Measurements from ENCODE around the gene TMEM95. TPM values are rescaled to one million over a fixed set of nuclear protein-coding genes. Genes with fewer than 3 reads are reported as not detected.
"Not testable (repeated sequence)": the region's sequence is repeated elsewhere in the genome, so short reads cannot be mapped to it uniquely, and the experiment has no call there.

TMEM95 gene
- total and polyA plus RNA-seq, 2 donors (not counting 1 experiment from before 2014, with no cell fraction given) = 0.25 TPM; not detected in 1

DNA sequence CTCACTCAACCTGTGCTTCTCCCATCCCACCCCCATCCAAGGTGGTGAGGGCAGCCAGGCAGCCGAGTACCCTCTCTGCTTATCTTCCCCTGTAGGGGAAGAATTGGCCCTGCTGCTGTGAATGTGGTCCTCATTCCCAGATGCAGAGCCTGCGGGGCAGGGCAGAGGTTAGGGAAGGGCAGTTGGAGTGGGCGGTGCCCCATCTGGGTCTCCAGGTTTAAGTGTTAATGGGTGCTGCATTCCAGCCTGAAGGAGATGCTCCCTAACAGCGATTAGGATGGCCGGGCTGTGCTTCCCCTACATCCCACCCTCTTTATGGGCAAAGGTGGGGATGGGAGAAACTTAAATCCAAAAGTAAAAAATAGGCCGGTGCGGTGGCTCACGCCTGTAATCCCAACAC is 12.1 kb downstream of the TMEM95 start:
- Mint-ChIP-seq H3K27ac (no peak overlapping the region), H3K4me1 (no peaks in the 10 kb centered on the region), H3K9me3 (ENCODE audit: insufficient read depth) (no peaks in the 10 kb centered on the region), H3K4me3 (no peak overlapping the region), H3K27me3 (peaks cover 3% of the 10 kb centered on the region)
- H3K4me3 ChIP-seq (ENCODE audit: control extremely low read depth in 1 of 5, extremely low read depth in 1 of 5, insufficient read depth in 1 of 5, low read depth in 2 of 5, low read length in 4 of 5) = no peak overlapping the region
- H3K27me3 ChIP-seq (replicated peaks in 1 of 4; ENCODE audit: control extremely low read depth in 1 of 4, control insufficient read depth in 3 of 4, insufficient read depth in 4 of 4, low read length in 3 of 4) = peaks cover 0 to 5% (median 0%) of the 10 kb centered on the region in 4 experiments
- no peaks in the 10 kb centered on the region for H4K20me1 ChIP-seq (ENCODE audit: control insufficient read depth, insufficient read depth, low read length, poor library complexity, severe bottlenecking)
- intact Hi-C loops (cut with micrococcal nuclease) = no loop called here
- DNase-seq (no peak), ATAC-seq (ENCODE audit: low read depth) (no peak)
- H2AFZ ChIP-seq (ENCODE audit: insufficient read depth, low read depth, low read length, poor library complexity, severe bottlenecking) = no peak overlapping the region
- 89% methylated on average over 6 of the region's 8 CpGs for WGBS (ENCODE audit: insufficient coverage)
- ChIA-PET POLR2A (no interaction called here), CTCF (interaction anchor here (0.9 kb wide), 1 partner anchor 12 kb away, joined by 3 read pairs; the partner anchor contains the start of gene TMEM95)
- no peak overlapping the region for H3K9ac ChIP-seq (ENCODE audit: low read length)
- no peak overlapping the region for H3K27ac ChIP-seq (ENCODE audit: low read length in 2 of 2)
- TF ChIP-seq, protein P1, sequence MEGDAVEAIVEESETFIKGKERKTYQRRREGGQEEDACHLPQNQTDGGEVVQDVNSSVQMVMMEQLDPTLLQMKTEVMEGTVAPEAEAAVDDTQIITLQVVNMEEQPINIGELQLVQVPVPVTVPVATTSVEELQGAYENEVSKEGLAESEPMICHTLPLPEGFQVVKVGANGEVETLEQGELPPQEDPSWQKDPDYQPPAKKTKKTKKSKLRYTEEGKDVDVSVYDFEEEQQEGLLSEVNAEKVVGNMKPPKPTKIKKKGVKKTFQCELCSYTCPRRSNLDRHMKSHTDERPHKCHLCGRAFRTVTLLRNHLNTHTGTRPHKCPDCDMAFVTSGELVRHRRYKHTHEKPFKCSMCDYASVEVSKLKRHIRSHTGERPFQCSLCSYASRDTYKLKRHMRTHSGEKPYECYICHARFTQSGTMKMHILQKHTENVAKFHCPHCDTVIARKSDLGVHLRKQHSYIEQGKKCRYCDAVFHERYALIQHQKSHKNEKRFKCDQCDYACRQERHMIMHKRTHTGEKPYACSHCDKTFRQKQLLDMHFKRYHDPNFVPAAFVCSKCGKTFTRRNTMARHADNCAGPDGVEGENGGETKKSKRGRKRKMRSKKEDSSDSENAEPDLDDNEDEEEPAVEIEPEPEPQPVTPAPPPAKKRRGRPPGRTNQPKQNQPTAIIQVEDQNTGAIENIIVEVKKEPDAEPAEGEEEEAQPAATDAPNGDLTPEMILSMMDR (IDR thresholded peaks at IDR 0.05) = no peak
- TF ChIP-seq EZH2 (IDR thresholded peaks at IDR 0.05; ENCODE audit: borderline replicate concordance, insufficient read depth, low read depth, low read length, poor library complexity, severe bottlenecking) = no peak
- no peaks in the 10 kb centered on the region for H3K9me3 ChIP-seq (ENCODE audit: control extremely low read depth in 1 of 3, control insufficient read depth in 2 of 3, insufficient read depth in 1 of 3, low read length in 2 of 3)
- no peaks in the 10 kb centered on the region for H3K36me3 ChIP-seq (replicated peaks in 1 of 2; ENCODE audit: control extremely low read depth in 1 of 2, control insufficient read depth in 1 of 2, extremely low read depth in 1 of 2, insufficient read depth in 2 of 2, low read length in 1 of 2)
- no peaks in the 10 kb centered on the region for H3K79me2 ChIP-seq (ENCODE audit: control insufficient read depth, insufficient read depth, low read length)
- no peak overlapping the region for H3K4me2 ChIP-seq (replicated peaks; ENCODE audit: low read depth, low read length, poor library complexity, severe bottlenecking)
- no peaks in the 10 kb centered on the region for H3K4me1 ChIP-seq (ENCODE audit: control insufficient read depth in 2 of 2, insufficient read depth in 2 of 2, low read length in 2 of 2)

- H3K9me3 Mint-ChIP-seq (ENCODE audit: insufficient read depth) = no peaks in the 10 kb centered on the region
- no peak for DNase-seq
- Histone ChIP-seq H3K4me1 (ENCODE audit: control insufficient read depth in 2 of 2, insufficient read depth in 2 of 2, low read length in 2 of 2) (no peaks in the 10 kb centered on the region), H3K36me3 (replicated peaks in 1 of 2; ENCODE audit: control extremely low read depth in 1 of 2, control insufficient read depth in 1 of 2, extremely low read depth in 1 of 2, insufficient read depth in 2 of 2, low read length in 1 of 2) (no peaks in the 10 kb centered on the region), H3K4me2 (replicated peaks; ENCODE audit: low read depth, low read length, poor library complexity, severe bottlenecking) (no peak overlapping the region), H3K79me2 (ENCODE audit: control insufficient read depth, insufficient read depth, low read length) (no peaks in the 10 kb centered on the region), H2AFZ (ENCODE audit: insufficient read depth, low read depth, low read length, poor library complexity, severe bottlenecking) (no peak overlapping the region), H3K9ac (ENCODE audit: low read length) (no peak overlapping the region), H3K4me3 (ENCODE audit: control extremely low read depth in 1 of 5, extremely low read depth in 1 of 5, insufficient read depth in 1 of 5, low read depth in 2 of 5, low read length in 4 of 5) (no peak overlapping the region), H3K27ac (ENCODE audit: low read length in 2 of 2) (no peak overlapping the region), H4K20me1 (ENCODE audit: control insufficient read depth, insufficient read depth, low read length, poor library complexity, severe bottlenecking) (no peaks in the 10 kb centered on the region), H3K9me3 (ENCODE audit: control extremely low read depth in 1 of 3, control insufficient read depth in 2 of 3, insufficient read depth in 1 of 3, low read length in 2 of 3) (no peaks in the 10 kb centered on the region), H3K27me3 (replicated peaks in 1 of 4; ENCODE audit: control extremely low read depth in 1 of 4, control insufficient read depth in 3 of 4, insufficient read depth in 4 of 4, low read length in 3 of 4) (peaks cover 0 to 4% (median 0%) of the 10 kb centered on the region in 4 experiments)
- no peak overlapping the region for H3K4me3 Mint-ChIP-seq
- H3K4me1 Mint-ChIP-seq = no peaks in the 10 kb centered on the region
- TF ChIP-seq EZH2 (IDR thresholded peaks at IDR 0.05; ENCODE audit: borderline replicate concordance, insufficient read depth, low read depth, low read length, poor library complexity, severe bottlenecking) = no peak
- TF ChIP-seq, protein P1 (IDR thresholded peaks at IDR 0.05) = no peak
- ChIA-PET CTCF (interaction anchor here (0.9 kb wide), 1 partner anchor 13 kb away, joined by 3 read pairs; the partner anchor contains the start of gene TMEM95), POLR2A (interaction anchor here (0.6 kb wide), 1 partner anchor 74 kb away, joined by 4 read pairs; no protein-coding TSS in a partner anchor)
- intact Hi-C loops (cut with micrococcal nuclease) = no loop called here
- ATAC-seq (ENCODE audit: low read depth) = no peak
- H3K27ac Mint-ChIP-seq = no peak overlapping the region
- WGBS (ENCODE audit: insufficient coverage) = 83% methylated on average over 1 of the region's 13 CpGs
- H3K27me3 Mint-ChIP-seq = peaks cover 3% of the 10 kb centered on the region
These were observed 13.1 kb downstream of the TMEM95 start for GRCh38 chr17:7367918-7368598.

DNA sequence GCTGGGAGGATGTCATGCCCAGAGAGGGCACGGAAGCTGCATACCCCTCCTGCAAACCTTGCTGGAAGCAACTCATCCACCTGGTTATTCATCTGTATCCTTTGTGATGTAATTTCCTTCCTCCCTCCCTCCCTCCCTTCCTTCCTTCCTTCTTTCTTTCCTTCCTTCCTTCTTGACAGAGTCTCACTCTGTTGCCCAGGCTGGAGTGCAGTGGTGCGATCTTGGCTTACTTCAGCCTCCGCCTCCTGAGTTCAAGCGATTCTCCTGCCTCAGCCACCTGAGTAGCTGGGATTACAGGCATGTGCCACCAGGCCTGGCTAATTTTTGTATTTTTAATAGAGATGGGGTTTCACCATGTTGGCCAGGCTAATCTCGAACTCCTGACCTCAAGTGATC is 13.6 kb downstream of the TMEM95 start:
- H2AFZ ChIP-seq (ENCODE audit: insufficient read depth, low read depth, low read length, poor library complexity, severe bottlenecking); H3K27ac ChIP-seq (ENCODE audit: low read length in 2 of 2); ATAC-seq (ENCODE audit: low read depth); H3K4me1 ChIP-seq (ENCODE audit: control insufficient read depth in 2 of 2, insufficient read depth in 2 of 2, low read length in 2 of 2); H3K27ac Mint-ChIP-seq; H3K79me2 ChIP-seq (ENCODE audit: control insufficient read depth, insufficient read depth, low read length); H3K36me3 ChIP-seq (replicated peaks in 1 of 2; ENCODE audit: control extremely low read depth in 1 of 2, control insufficient read depth in 1 of 2, extremely low read depth in 1 of 2, insufficient read depth in 2 of 2, low read length in 1 of 2); H4K20me1 ChIP-seq (ENCODE audit: control insufficient read depth, insufficient read depth, low read length, poor library complexity, severe bottlenecking); H3K4me3 ChIP-seq (ENCODE audit: control extremely low read depth in 1 of 5, extremely low read depth in 1 of 5, insufficient read depth in 1 of 5, low read depth in 2 of 5, low read length in 4 of 5); H3K9me3 ChIP-seq (ENCODE audit: control extremely low read depth in 1 of 3, control insufficient read depth in 2 of 3, insufficient read depth in 1 of 3, low read length in 2 of 3); H3K27me3 ChIP-seq (replicated peaks in 1 of 4; ENCODE audit: control extremely low read depth in 1 of 4, control insufficient read depth in 3 of 4, insufficient read depth in 4 of 4, low read length in 3 of 4); POLR2A ChIA-PET; DNase-seq; CTCF ChIA-PET; intact Hi-C loops (cut with micrococcal nuclease); H3K4me3 Mint-ChIP-seq; H3K9me3 Mint-ChIP-seq (ENCODE audit: insufficient read depth); H3K9ac ChIP-seq (ENCODE audit: low read length); H3K4me1 Mint-ChIP-seq; H3K27me3 Mint-ChIP-seq; H3K4me2 ChIP-seq (replicated peaks; ENCODE audit: low read depth, low read length, poor library complexity, severe bottlenecking): not testable (repeated sequence)
- WGBS (ENCODE audit: insufficient coverage) = 90% methylated on average over 5 of the region's 5 CpGs

All from B cell (primary cell).